ENCODE data around the gene TAF1C. TPM values are rescaled to one million over a fixed set of nuclear protein-coding genes. Genes with fewer than 3 reads are reported as not detected.

Gene TAF1C
- total and polyA plus RNA-seq, 2 of the 8 experiments (the other 6 are each of a cell fraction or from before 2014, with no cell fraction given) = 44.6 to 63.8 TPM

DNA sequence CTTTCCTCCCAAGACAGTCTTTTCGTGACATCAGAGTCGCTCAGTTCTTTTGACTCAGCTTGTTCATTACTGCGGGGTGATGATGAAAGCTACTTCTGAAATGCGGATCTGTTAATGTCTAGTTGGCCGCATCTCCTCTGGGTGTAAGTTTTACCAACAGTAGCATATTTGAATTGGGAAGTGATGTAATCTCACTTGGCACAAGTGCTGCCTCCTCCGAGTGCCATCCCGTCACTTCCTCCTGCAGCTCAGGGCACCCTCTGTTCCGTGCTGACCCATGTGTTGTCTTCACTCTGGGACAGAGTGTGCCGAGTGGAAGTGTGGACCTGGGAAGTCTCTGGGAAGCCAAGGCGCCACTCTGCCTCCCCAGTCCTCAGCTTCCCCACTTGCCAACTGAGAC lies 13.0 kb upstream of the TAF1C start:
- Histone ChIP-seq H4K5ac (ENCODE audit: insufficient read length, low read depth, low read length) (no peak overlapping the region), H3K9ac (replicated peaks in 1 of 4; ENCODE audit: extremely low read depth in 1 of 4, low read depth in 3 of 4, low read length in 3 of 4) (no peak overlapping the region), H2AFZ (ENCODE audit: low read length) (no peak overlapping the region), H3K18ac (ENCODE audit: extremely low read depth, low read length) (no peak overlapping the region), H4K91ac (replicated peaks; ENCODE audit: insufficient read length, low read length) (no peak overlapping the region), H3K4me3 (ENCODE audit: extremely low read depth in 1 of 4, insufficient read depth in 2 of 4, low read depth in 3 of 4, low read length in 4 of 4) (no peak overlapping the region), H3K4ac (replicated peaks; ENCODE audit: insufficient read length, low read depth, low read length) (no peak overlapping the region), H3K4me2 (ENCODE audit: insufficient read depth in 1 of 2, low read depth in 2 of 2, low read length in 2 of 2) (no peak overlapping the region), H2BK15ac (ENCODE audit: low read length) (no peak overlapping the region), H3K27me3 (replicated peaks in 1 of 4; ENCODE audit: control insufficient read depth in 3 of 4, extremely low read depth in 1 of 4, insufficient read depth in 3 of 4, low read length in 3 of 4) (no peaks in the 10 kb centered on the region), H2BK120ac (replicated peaks; ENCODE audit: low read depth, low read length) (no peak overlapping the region), H3K79me2 (ENCODE audit: control insufficient read depth in 1 of 2, insufficient read depth in 2 of 2, low read length in 2 of 2) (no peaks in the 10 kb centered on the region), H2AK5ac (ENCODE audit: low read depth, low read length) (no peak overlapping the region), H3K79me1 (ENCODE audit: low read depth, low read length) (no peaks in the 10 kb centered on the region), H4K20me1 (replicated peaks in 1 of 2; ENCODE audit: control insufficient read depth in 1 of 2, insufficient read depth in 2 of 2, low read length in 2 of 2) (no peaks in the 10 kb centered on the region), H3K23ac (ENCODE audit: insufficient read length) (no peak overlapping the region), H4K8ac (ENCODE audit: extremely low read depth, insufficient read depth, low read length) (peak overlapping the region; percentile 57; the same call in 1 of the 2 replicates), H3K56ac (replicated peaks; ENCODE audit: insufficient read length, low read depth, low read length) (no peak overlapping the region), H2BK20ac (ENCODE audit: low read length) (no peak overlapping the region), H3K9me3 (ENCODE audit: insufficient read depth in 2 of 2, low read depth in 1 of 2, low read length in 1 of 2) (no peaks in the 10 kb centered on the region), H3K27ac (ENCODE audit: low read depth, low read length) (no peak overlapping the region), H3K4me1 (replicated peaks in 1 of 4; ENCODE audit: control insufficient read depth in 3 of 4, insufficient read depth in 4 of 4, low read length in 3 of 4) (peaks cover 0 to 3% (median 0%) of the 10 kb centered on the region in 4 experiments; a peak in 2 of 7 replicates), H3K14ac (ENCODE audit: insufficient read length) (no peak overlapping the region), H2BK5ac (ENCODE audit: low read depth, low read length) (no peak overlapping the region), H3K23me2 (ENCODE audit: low read depth, low read length) (no peaks in the 10 kb centered on the region), H2BK12ac (ENCODE audit: low read depth, low read length) (no peak overlapping the region), H3K36me3 (ENCODE audit: control insufficient read depth in 2 of 4, insufficient read depth in 4 of 4, low read length in 3 of 4) (no peaks in the 10 kb centered on the region)
- ChIA-PET POLR2A (ENCODE audit: partially characterized antibody) (no interaction called here), CTCF (ENCODE audit: partially characterized antibody) (interaction anchor here (1.3 kb wide), 1 partner anchor 33 kb away, joined by 3 read pairs; no protein-coding TSS in a partner anchor)
- WGBS, 2 experiments (ENCODE audit: extremely low coverage in 1 of 2, insufficient coverage in 1 of 2, insufficient read length in 1 of 2, insufficient replicate concordance in 2 of 2, low coverage in 1 of 2, low lambda C conversion rate in 2 of 2, missing lambda C conversion rate in 1 of 2) = 87% methylated on average over 10 of the region's 10 CpGs; no CpG with 5 or more reads in 1 of the 2 experiments
- DNase-seq (ENCODE audit: low read depth in 1 of 2, low spot score in 2 of 2) (no peak), FAIRE-seq (no peak)
- no peak for TF ChIP-seq HDAC6 (IDR thresholded peaks at IDR 0.05; ENCODE audit: low read depth, low read length)
- no peak for TF ChIP-seq POU5F1 (IDR thresholded peaks at IDR 0.05; ENCODE audit: low read depth, low read length)
- TF ChIP-seq ZNF274 (IDR thresholded peaks at IDR 0.05; ENCODE audit: borderline replicate concordance, extremely low read depth, low read length) = no peak
- TF ChIP-seq HDAC2 (IDR thresholded peaks at IDR 0.05; ENCODE audit: borderline replicate concordance in 1 of 2, low read depth in 2 of 2, low read length in 2 of 2) = no peak
- no peak for TF ChIP-seq CTBP2 (IDR thresholded peaks at IDR 0.05; ENCODE audit: borderline replicate concordance, insufficient read depth, insufficient read length, low read length)
- no peak for TF ChIP-seq CEBPB (IDR thresholded peaks at IDR 0.05; ENCODE audit: low read depth, low read length)
- TF ChIP-seq TCF12 (IDR thresholded peaks at IDR 0.05; ENCODE audit: low read depth, low read length) = no peak
- TF ChIP-seq, protein P1, sequence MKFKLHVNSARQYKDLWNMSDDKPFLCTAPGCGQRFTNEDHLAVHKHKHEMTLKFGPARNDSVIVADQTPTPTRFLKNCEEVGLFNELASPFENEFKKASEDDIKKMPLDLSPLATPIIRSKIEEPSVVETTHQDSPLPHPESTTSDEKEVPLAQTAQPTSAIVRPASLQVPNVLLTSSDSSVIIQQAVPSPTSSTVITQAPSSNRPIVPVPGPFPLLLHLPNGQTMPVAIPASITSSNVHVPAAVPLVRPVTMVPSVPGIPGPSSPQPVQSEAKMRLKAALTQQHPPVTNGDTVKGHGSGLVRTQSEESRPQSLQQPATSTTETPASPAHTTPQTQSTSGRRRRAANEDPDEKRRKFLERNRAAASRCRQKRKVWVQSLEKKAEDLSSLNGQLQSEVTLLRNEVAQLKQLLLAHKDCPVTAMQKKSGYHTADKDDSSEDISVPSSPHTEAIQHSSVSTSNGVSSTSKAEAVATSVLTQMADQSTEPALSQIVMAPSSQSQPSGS (IDR thresholded peaks at IDR 0.05; ENCODE audit: low read length) = no peak
- no peak for TF ChIP-seq CHD1 (IDR thresholded peaks at IDR 0.05; ENCODE audit: low read depth, low read length)
- TF ChIP-seq CHD2 (IDR thresholded peaks at IDR 0.05; ENCODE audit: low read length) = no peak
- TF ChIP-seq, protein P2, sequence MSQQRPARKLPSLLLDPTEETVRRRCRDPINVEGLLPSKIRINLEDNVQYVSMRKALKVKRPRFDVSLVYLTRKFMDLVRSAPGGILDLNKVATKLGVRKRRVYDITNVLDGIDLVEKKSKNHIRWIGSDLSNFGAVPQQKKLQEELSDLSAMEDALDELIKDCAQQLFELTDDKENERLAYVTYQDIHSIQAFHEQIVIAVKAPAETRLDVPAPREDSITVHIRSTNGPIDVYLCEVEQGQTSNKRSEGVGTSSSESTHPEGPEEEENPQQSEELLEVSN (IDR thresholded peaks at IDR 0.05) = no peak
- no peak for TF ChIP-seq RXRA (IDR thresholded peaks at IDR 0.05; ENCODE audit: insufficient read depth, low read depth, low read length)
